GM18873 (cell line): Measurements from ENCODE around the gene EXD3.

Source experiments
- ATAC-seq: cut with Tn5 transposase; IDR thresholded peaks from one replicate; pipeline ENCODE4 v1.9.1; 2021; ENCODE audit warnings: mild to moderate bottlenecking, moderate library complexity, moderate number of reproducible peaks; ENCODE audit not compliant: unreplicated experiment, low FRiP score

The EXD3 gene

DNA sequence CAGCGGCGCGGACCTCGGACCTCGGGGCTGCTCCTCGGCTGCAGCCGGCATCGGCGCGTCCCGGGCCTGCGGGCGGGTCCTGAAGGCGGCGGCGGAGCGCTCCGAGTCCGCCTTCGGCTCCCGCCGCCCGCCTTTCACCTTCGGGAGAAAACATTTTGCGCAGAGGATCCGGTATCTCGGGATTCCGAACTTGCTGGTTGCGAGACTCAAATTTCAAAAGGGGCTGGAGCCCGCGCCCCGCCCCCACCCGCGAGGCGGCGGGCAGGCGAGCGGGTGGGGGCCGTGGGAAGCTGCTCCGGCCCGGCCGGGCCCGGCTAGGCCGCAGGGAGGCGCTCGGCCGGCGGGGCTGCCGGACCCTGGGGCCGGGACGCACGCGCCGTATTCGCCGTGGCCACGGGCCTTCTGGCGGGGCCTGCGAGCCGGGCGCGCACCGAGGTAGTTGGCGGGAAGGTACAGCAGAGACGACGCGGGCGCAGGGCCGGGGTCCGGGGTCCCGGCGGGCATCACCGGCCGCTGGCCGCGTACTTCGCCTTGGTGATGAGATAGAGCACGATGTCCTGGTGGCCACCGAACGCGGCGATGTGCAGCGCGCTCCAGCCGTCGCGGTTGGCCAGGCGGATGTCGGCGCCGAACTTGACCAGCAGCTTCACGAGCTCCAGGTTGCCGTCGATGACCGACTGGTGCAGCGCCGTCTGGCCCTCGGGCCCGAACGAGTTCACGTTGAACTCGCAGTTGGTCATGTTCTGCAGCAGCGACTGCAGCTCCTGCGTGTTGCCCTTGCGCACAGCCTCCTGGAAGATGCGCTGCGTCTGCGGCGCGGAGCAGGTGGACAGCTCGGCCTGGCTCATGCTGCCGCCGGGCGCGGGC is 121.6 kb downstream of the EXD3 start:
- ATAC-seq: no peak

DNA sequence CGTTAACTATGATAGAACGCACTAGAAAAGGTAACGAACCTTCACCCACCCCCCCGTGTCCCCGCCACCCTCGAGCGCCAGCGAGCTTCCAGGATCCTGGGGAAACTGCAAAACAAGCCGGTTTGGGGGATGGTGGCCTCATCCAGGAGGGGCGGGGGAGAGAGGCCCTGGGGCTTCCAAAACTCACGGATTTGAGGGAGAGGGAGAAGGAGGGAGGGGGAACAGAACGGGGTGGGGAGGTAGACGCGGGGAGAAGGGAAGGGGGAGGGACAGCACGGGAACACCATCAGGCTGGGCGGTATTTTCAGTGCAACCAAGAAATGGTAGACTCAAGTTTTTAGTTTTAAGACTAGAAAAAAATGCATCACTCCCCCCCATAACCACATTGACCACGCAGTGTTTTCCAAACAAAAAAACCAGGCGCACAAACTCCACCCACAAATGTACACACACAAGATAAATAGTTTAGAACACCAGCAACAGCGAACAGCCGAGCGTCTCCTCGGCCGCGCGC is 122.3 kb downstream of the EXD3 start:
- no peak for ATAC-seq

DNA sequence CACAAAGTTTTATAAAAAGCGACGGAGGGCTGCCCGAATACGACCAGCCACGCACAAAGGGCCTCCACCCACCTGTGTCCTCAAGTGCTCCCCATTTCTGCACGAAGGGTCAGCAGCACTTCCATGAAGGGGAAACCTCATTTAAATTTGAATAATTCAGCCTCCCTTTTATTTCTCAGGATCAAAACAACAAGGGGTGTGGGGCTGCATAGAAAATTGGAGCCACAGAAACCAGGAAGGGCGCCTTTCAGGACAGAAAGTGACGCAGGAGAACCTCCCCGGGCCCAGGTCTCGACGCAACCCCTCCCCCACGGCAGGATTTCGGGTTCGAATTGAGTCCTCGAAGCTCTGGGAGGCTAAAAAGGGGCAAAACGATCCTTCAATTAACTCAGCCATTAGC is 123.0 kb downstream of the EXD3 start:
- ATAC-seq: no peak

DNA sequence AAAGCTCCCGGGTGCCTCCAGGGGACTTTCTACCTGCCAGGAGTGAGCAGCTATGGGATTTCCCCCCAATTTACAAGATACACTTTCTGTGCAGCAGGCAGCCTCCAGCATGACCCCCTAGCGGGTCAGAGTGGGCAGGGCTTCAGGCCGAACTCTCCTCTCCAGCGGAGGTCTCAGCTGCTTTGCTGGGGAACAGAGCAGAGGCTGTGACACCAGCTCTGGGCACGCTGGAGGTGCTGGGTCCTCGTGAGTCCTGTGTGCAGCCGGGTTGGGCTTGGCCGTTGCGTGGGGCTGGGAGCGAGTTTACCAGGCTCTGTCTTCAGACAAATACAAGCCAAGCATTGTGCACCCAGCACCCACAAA is 123.8 kb downstream of the EXD3 start:
- no peak for ATAC-seq

DNA sequence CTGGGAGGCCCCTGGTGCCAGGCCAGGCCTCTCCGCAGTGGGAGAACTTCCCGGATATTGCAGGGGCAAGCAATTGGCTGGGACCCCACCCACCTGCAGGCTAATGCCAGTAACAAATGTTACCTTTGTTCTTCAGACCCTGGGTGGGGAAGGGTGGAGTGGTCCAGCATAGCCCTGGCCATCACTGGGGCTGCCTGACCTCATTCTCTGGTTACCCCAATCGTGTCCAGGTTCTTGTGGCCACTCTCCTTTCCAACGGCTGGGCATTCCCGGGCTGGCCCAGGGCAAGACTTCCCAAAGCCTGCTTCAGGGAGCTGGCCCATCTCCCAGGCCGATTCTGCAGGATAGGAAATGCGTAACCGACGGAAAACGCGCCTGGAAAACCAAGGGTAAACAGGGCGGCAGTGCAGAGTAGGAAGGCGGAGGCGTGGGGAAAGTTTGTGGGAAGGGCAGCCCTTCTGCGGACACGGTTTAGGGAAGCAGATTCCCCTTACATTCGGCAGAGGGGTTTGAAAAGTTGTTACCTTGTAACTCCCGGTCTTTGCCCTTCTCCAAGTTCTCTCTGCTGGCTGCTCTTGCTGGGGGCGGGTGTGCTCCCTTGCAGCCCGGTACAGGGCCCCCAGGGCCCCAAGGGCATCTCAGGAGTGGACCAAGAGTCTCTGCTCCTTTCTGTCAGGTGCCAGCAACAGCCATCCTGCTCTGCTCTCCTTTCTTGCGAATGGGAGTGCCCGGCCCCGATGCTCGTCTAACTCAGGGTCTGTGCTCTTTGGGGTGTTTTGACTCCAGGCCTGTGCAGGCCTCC is 124.4 kb downstream of the EXD3 start:
- ATAC-seq: no peak

DNA sequence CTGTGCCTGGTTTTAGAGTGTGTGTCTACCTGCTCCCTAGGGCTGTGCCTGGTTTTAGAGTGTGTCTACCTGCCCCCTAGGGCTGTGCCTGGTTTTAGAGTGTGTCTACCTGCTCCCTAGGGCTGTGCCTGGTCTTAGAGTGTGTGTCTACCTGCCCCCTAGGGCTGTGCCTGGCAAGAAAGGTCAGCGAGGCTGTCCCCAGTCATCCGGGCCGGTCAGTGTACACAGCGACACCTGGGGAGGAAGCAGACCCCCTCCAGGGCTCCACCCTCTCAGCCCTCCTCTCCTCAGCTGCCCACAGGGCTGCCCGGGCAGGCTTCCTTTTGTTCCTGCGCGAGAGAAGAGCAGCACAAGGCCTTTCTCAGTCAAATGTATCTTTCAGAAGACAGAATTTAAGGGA is 125.0 kb downstream of the EXD3 start:
- no peak for ATAC-seq

DNA sequence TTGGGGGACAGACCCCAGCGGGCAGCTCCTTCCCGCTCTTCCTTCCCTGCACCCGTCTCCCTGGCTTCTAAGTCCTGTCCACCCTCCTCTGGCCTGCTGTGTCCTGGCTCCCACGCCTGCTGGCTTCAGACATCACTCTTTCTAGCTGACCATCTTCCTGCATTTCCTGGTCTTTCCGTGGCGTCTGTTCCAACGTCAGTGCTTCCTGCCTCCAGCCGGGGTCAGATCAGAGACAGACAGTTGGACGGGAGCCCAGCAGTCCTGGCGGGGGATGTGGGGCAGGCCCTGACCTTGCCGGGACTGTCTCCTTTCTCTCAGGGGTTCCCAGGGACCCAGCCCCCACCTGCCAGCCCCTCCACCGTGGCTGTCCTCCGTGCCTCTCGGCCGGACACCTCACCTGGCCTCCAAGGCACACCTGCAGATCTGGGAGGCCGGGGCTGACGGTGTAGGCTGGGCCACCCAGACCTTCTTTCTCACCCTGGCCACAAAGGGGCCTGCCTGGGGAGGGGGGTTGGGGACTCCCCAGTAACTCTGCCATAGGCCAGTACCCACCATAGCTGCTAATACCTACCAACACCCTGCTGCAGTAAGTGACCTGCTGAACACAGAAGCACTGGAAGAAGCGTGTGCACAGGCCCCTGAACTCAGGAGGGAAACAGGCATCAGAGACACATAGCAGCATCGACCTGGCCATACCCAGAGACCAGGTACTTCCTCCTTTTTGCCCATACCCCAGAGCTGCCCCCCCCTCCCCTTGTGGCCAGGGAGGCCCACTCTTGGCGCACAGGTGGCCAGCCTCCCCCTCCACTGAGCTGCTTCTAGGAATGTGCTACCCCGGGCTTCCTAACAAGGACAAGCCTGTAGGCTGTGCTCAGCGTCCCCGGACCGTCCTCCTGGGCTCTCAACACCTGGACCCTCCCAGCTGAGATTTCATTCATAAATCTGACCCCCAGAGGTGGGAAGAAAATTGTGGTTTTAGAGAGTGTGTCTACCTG is 126.0 kb downstream of the EXD3 start:
- ATAC-seq: no peak

DNA sequence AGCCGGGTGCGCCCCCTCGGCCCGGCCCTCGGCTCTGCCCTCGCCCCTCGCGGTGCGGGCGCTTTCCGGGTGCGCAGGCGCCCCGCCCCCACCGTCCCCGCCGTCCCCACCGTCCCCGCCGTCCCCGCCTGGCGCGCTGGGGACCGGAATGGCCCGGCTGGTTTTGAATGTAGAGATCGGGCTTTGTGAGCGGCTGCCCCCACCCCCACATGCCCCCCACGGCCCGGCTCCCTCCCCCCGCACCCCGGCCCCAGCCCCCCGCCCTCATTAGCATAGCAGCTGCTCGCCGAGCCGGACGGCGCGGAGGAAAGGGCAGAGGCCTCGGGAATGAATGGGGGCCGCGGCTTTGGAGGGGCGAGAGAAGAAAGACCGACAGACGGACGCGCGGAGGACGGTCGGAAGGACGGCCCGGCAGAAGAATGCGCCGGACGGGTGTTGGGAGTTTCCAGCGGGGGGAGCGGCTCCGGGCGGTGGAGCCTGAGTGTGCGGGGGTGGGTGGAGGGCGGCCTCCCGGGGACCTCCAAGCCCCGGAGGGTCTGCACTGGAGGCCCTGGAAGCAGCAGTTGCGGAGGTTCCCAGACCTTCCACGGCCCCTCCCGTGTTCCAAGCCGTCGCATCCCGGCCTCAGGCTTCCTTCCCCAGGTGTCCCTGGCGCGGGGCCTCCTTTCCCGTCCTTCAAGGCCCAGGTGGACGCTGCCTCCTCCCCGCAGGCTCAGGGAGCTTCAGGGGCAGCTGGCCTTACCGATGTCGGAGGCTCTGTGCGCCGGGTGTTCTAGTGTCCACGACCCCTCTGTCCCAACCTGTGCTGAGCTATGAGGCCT is 126.9 kb downstream of the EXD3 start:
- ATAC-seq: no peak

DNA sequence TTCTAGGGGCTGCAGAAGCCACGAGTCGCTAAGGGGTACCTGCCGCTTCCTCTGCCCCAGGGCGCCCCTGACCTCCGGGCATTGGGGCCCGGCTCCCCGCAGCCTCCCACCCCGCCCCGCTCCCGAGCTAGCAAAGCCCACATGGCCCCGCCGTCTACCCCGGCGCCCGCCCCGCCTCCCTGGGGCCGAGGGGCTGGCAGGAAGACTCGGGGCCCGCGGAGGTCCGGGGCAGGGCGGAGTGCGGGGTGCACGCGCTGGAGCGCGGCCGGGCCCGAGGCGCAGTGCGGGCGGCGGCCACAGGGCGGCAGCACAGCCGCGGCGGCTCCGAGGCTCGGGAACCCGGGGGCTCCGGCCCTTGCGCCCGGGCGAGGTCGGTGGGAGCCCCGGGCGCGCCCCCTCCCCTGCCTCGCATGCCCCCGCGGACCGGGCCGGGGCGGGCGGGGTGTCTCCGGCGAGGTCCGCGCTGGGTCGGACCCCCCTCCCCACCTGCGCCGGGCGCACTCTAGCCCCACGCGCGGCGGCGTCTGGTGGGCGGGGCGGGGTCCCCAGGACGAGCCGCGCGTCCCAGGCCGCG is 127.6 kb downstream of the EXD3 start:
- no peak for ATAC-seq

DNA sequence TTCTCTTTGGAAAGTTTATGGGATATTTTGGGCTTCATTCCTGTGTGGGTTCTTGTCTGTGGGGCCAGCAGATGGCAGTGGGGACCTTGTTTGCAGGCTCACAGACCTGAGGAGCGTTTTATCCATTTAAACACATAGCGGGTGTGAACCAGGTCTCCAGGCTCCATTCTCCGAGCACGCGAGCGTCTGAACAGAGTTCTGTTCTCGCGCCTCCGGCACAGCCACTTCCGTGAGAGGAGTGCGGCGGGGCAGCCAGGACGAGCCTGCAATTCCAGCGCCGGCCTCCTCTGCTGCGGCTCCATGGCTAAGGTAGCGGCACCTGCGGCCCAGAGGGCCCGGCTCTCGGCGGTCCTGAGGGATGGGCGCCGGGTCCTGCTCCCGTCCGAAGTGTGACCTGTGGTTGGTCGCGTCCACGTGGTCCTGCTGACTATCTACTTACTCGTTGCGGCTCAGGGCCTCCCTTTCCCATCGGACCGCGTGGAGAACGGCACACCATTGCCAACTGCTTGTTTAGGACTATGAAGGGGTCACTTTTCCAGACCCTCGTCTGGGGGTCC is 128.2 kb downstream of the EXD3 start:
- no peak for ATAC-seq

DNA sequence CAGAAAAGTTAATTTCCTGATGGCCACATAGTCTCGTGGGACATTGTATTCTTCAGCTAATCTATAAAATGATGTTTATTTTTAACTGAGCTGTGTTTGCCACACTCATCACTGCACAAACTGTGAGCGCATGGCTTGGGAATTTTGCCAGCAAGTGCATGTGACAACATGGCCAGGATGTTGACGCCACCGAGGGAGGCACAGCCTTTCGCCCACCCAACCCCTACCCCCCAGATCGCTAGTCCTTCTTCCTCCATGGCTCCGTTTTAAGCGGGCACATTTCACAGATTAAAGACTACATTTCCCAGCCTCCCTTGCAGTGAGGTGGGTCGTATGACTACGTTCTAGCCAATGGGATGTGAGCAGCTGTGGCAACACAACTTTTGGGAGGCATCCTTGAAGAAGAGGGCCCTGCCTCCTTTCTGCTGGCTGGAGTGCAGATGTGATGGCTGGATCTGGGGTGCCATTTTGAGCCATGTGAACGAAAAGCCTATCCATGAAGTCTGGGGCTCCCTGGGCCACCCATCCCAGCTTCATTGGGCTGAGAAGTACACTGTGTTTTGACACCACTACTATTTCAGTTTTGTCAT is 128.8 kb downstream of the EXD3 start:
- ATAC-seq: no peak

DNA sequence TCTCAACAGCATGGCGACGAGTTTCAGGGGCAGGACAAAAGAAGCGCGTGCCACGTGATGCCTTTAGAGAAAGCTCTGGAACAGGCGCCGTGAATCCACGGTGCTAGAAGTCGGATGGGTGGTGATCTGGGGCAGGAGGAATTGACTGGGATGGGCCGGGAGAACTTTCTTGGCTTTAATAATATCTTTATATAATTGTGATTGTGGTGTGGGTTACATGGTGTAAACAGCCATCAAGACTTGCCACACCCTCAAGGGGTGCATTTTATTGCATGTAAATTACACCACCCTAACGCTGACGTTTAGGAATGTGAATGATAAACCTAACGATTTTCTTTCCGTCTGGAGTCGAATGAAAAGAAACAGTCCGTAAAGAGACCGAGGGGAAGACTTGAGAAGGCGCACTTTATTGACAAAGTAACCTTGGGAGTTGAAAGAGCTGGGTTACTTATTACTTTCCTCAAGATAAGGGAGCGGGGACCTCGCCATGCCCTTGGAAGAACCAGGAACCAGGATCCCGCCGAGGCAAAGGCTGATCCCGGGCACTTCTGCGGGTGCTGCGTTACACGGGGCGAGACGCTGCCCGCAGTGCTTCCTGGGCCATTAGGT is 129.4 kb downstream of the EXD3 start:
- ATAC-seq: no peak

DNA sequence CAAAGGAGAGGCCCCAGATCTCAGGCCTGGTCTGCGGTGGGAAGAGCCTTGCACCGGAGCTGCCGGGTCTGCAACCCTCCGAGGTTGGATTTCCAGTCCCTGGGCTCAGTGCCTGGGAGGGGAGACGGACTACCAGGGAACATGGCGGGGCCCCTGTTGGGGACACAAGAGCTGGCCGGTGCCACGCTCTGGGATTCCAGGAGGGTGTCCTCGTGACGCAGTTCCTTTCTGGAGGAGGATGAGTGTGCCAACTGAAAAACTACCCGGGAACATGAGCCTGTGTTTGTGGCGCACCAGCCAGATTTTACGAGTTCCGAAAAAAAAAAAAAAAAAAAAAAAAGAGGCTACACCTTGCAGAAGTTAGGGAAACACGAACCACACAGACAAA is 129.9 kb downstream of the EXD3 start:
- no peak for ATAC-seq

DNA sequence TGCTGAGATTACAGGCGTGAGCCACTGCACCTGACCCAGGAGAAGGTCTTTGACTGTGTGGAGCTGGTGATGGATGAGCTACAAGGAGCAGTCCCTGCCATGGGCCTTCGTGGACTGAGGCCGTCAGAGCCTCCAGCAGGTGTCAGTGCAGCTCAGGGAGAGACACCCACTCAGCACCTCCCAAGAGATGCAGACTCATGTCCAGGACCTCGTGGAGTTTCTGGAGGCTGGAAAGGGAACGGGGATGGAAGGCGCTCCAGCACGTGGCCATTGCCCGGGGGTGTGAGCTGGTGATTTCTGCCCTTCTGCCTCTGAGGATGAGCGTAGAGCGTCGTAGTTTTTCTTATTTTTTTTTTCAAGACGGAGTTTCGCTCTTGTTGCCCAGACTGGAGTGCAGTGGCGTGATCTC is 136.0 kb downstream of the EXD3 start:
- no peak for ATAC-seq

DNA sequence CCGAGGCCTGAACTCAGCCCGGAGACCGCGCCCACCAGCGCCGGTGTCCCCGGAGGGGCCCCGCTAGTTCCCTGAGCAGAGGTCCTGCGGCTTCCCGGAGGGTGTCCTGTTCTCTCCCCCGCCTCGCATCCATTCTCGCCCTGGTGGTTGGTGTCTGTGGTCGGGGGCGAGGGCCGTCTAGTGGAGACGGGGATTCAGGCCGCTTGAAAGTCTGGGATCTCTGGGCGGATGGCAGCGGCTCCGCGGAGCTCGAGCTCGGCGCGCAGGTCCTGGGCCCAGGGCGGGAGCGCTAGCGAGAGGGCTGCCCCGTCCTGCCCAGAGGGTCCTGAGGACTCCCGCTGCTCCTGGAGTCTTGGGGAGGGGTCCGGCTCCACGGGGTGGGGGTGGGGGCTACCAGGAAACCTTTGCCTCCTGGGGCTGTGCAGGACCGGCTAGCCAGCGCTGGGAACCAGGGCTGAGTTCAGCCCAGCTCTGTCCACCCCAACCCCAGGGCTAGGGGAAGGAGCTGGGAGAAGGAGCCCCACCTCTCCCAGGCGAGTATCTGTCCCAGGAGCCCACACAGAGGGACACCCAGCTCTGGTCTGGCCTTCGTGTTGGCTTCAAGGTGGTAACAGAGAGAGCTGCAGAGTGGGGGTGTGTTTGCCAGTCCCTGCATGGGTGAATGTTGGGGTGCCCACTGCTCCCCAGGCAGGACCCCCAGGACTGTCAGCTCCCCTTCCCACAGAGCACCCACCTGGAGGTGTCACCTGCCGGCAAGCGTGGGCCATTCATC is 141.4 kb downstream of the EXD3 start:
- no peak for ATAC-seq

DNA sequence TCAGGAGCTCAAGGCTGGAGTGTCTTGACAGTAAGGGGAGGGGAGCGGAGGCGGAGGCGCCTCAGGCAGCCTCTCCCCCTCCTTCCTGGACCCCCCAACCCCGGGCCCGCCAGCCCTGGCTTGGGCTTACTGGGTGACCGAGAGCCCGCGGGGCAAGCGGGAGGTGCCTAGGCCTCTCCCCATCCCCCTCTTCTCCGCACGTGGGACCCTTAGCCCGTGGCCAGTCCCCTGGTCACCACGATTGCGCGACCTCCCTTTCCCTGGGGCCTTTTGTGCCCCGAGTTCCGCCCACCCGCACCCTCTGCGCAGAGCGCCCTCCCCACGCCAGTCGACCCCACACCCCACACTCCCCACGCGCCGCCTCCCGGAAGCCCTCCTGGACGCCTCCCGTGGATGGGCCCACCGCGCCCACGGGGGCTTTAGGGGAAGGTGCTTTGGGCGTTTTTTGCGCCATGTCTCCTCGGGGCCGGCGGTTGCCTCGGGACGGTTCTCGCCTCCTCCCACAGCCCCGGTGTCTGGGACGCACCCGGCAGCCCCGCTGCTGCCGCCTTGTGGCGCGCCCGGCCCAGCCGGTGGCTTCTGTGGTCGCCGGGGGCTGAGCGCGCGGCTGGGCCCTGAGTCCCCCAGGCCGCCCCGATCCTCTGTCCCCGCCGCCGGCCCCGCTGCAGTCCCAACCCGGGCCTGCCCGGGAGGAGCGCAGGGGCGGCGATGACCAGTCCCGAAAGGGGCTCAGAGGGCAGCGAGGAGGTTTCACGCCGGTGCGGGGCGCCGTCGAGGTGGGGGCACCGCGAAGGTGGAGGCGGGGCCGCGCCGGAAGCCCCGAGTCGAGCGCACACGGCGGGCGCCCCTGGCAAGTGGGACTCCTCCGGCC is 142.3 kb downstream of the EXD3 start:
- ATAC-seq: no peak
